Karpas-422 (cell line): ENCODE measurements around the gene PPP2R5A. TPM values are rescaled to one million over a fixed set of nuclear protein-coding genes. Genes with fewer than 3 reads are reported as not detected.

ENCODE experiments used
- DNase-seq: peaks from one replicate; pipeline ENCODE4 v3.0.0-alpha.2; 2015
- H2AFZ ChIP-seq: fragments of 200-600 bp; sonication (generic); 2 replicates; pipeline ENCODE4 v1.6.1; 2014; ENCODE audit warnings: antibody characterized with exemption, low read length, mixed read lengths
- H3K27ac ChIP-seq: fragments of 200-600 bp; sonication (generic); 2 replicates; pipeline ENCODE4 v1.5.1; 2014; ENCODE audit warnings: mild to moderate bottlenecking, low read length, moderate library complexity
- H3K27me3 ChIP-seq: fragments of 200-600 bp; sonication (generic); 2 replicates; pipeline ENCODE4 v1.6.1; 2014; ENCODE audit warnings: low read length, mixed read lengths
- H3K36me3 ChIP-seq: fragments of 200-600 bp; sonication (generic); 2 replicates; pipeline ENCODE4 v1.6.1; 2014; ENCODE audit warnings: low read length, mixed read lengths; ENCODE audit not compliant: insufficient read depth
- H3K4me1 ChIP-seq: fragments of 200-600 bp; sonication (generic); 2 replicates; pipeline ENCODE4 v1.6.1; 2014; ENCODE audit warnings: mild to moderate bottlenecking, low read length, mixed read lengths
- H3K4me2 ChIP-seq: fragments of 200-600 bp; sonication (generic); 2 replicates; pipeline ENCODE4 v1.6.1; 2014; ENCODE audit warnings: low read length, low read depth, mild to moderate bottlenecking; ENCODE audit not compliant: poor library complexity, severe bottlenecking
- H3K4me3 ChIP-seq: fragments of 200-600 bp; sonication (generic); 2 replicates; pipeline ENCODE4 v1.5.1; 2014; ENCODE audit warnings: mild to moderate bottlenecking, antibody characterized with exemption, low read length, mixed read lengths
- H3K79me2 ChIP-seq: fragments of 200-600 bp; sonication (generic); 2 replicates; pipeline ENCODE4 v1.6.1; 2014; ENCODE audit warnings: mild to moderate bottlenecking, low read length, mixed read lengths
- H3K9ac ChIP-seq: fragments of 200-600 bp; sonication (generic); 2 replicates; pipeline ENCODE4 v1.6.0; 2014; ENCODE audit warnings: low read length
- H3K9me2 ChIP-seq: fragments of 200-600 bp; sonication (generic), shearing (Covaris generic); replicated peaks from 2 replicates; pipeline ENCODE4 v1.6.0; 2014; ENCODE audit warnings: mild to moderate bottlenecking, low read length, moderate library complexity; ENCODE audit not compliant: insufficient read depth
- H3K9me3 ChIP-seq: fragments of 300-700, 200-600 bp; sonication (generic); 2 replicates; pipeline ENCODE4 v1.6.1; 2014; ENCODE audit warnings: low read length, mixed read lengths
- H4K20me1 ChIP-seq: fragments of 200-600 bp; sonication (generic); 2 replicates; pipeline ENCODE4 v1.6.1; 2014; ENCODE audit warnings: mild to moderate bottlenecking, antibody characterized with exemption, low read length, low read depth; ENCODE audit not compliant: insufficient read depth
- total RNA-seq: library from RNA; depleted of rRNA; stranded (reverse); fragments of >200 nt; shearing (Covaris generic); gene quantifications from 2 replicates; pipeline ENCODE4 v1.2.3, GENCODE V29; 2014; ENCODE audit warnings: low replicate concordance

PPP2R5A gene
- total RNA-seq, 1 experiment from 2014 or later = 41.6 TPM

GRCh38 chr1:212259693-212260480 is 25.3 kb upstream of the PPP2R5A start:
- Histone ChIP-seq H3K27ac (no peak overlapping the region), H2AFZ (no peak overlapping the region), H4K20me1 (no peaks in the 10 kb centered on the region), H3K9ac (no peak overlapping the region), H3K79me2 (no peaks in the 10 kb centered on the region), H3K36me3 (no peaks in the 10 kb centered on the region), H3K4me3 (no peak overlapping the region), H3K27me3 (no peaks in the 10 kb centered on the region), H3K9me3 (no peaks in the 10 kb centered on the region), H3K4me2 (no peak overlapping the region), H3K4me1 (no peaks in the 10 kb centered on the region), H3K9me2 (no peaks in the 10 kb centered on the region)
- DNase-seq = no peak

GRCh38 chr1:212260557-212261355 is 24.5 kb upstream of the PPP2R5A start:
- H3K9me3 ChIP-seq = no peaks in the 10 kb centered on the region
- no peaks in the 10 kb centered on the region for H3K79me2 ChIP-seq
- H3K4me2 ChIP-seq = no peak overlapping the region
- H3K27ac ChIP-seq = no peak overlapping the region
- H3K4me1 ChIP-seq = no peaks in the 10 kb centered on the region
- H2AFZ ChIP-seq = no peak overlapping the region
- H3K4me3 ChIP-seq = no peak overlapping the region
- no peaks in the 10 kb centered on the region for H3K36me3 ChIP-seq
- no peak for DNase-seq
- no peaks in the 10 kb centered on the region for H3K9me2 ChIP-seq
- no peaks in the 10 kb centered on the region for H4K20me1 ChIP-seq
- H3K9ac ChIP-seq = no peak overlapping the region
- no peaks in the 10 kb centered on the region for H3K27me3 ChIP-seq

- no peak for DNase-seq
- Histone ChIP-seq H4K20me1 (no peaks in the 10 kb centered on the region), H3K79me2 (no peaks in the 10 kb centered on the region), H3K9me3 (no peaks in the 10 kb centered on the region), H3K9me2 (no peaks in the 10 kb centered on the region), H2AFZ (no peak overlapping the region), H3K4me2 (no peak overlapping the region), H3K36me3 (no peaks in the 10 kb centered on the region), H3K4me1 (no peaks in the 10 kb centered on the region), H3K9ac (no peak overlapping the region), H3K27ac (no peak overlapping the region), H3K27me3 (no peaks in the 10 kb centered on the region), H3K4me3 (no peak overlapping the region)
Measured at GRCh38 chr1:212261361-212261929, 23.8 kb upstream of the PPP2R5A start.

GRCh38 chr1:212267017-212267416 is 18.2 kb upstream of the PPP2R5A start:
- no peaks in the 10 kb centered on the region for H3K27me3 ChIP-seq
- no peak overlapping the region for H3K27ac ChIP-seq
- no peak overlapping the region for H3K4me2 ChIP-seq
- H3K4me3 ChIP-seq = no peak overlapping the region
- no peak for DNase-seq
- H4K20me1 ChIP-seq = no peaks in the 10 kb centered on the region
- no peaks in the 10 kb centered on the region for H3K4me1 ChIP-seq
- no peaks in the 10 kb centered on the region for H3K36me3 ChIP-seq
- H3K9me3 ChIP-seq = no peaks in the 10 kb centered on the region
- no peaks in the 10 kb centered on the region for H3K9me2 ChIP-seq
- no peak overlapping the region for H2AFZ ChIP-seq
- no peak overlapping the region for H3K9ac ChIP-seq
- no peaks in the 10 kb centered on the region for H3K79me2 ChIP-seq

- no peak overlapping the region for H3K27ac ChIP-seq
- no peak overlapping the region for H3K4me2 ChIP-seq
- no peak for DNase-seq
- no peaks in the 10 kb centered on the region for H3K4me1 ChIP-seq
- H3K27me3 ChIP-seq = no peaks in the 10 kb centered on the region
- no peaks in the 10 kb centered on the region for H3K79me2 ChIP-seq
- no peaks in the 10 kb centered on the region for H4K20me1 ChIP-seq
- H2AFZ ChIP-seq = no peak overlapping the region
- no peak overlapping the region for H3K9ac ChIP-seq
- H3K9me3 ChIP-seq = no peaks in the 10 kb centered on the region
- H3K4me3 ChIP-seq = no peak overlapping the region
- H3K9me2 ChIP-seq = no peaks in the 10 kb centered on the region
- H3K36me3 ChIP-seq = no peaks in the 10 kb centered on the region
Measured at GRCh38 chr1:212267460-212267859, 17.8 kb upstream of the PPP2R5A start.

GRCh38 chr1:212269306-212269705 is 15.9 kb upstream of the PPP2R5A start:
- H4K20me1 ChIP-seq = no peaks in the 10 kb centered on the region

GRCh38 chr1:212270564-212270963 is 14.6 kb upstream of the PPP2R5A start:
- Histone ChIP-seq H3K79me2 (no peaks in the 10 kb centered on the region), H3K27ac (no peak overlapping the region), H3K4me1 (no peaks in the 10 kb centered on the region), H3K9ac (no peak overlapping the region), H3K9me3 (no peaks in the 10 kb centered on the region), H3K27me3 (no peaks in the 10 kb centered on the region), H4K20me1 (no peaks in the 10 kb centered on the region), H3K4me2 (no peak overlapping the region), H3K36me3 (no peaks in the 10 kb centered on the region), H3K9me2 (no peaks in the 10 kb centered on the region), H2AFZ (no peak overlapping the region), H3K4me3 (no peak overlapping the region)
- DNase-seq = no peak

More at GRCh38 chr1:212269306-212269705, 15.9 kb upstream of the PPP2R5A start:
- no peak overlapping the region for H3K27ac ChIP-seq
- H3K9me3 ChIP-seq = no peaks in the 10 kb centered on the region
- no peak overlapping the region for H3K4me2 ChIP-seq
- no peak overlapping the region for H2AFZ ChIP-seq
- no peaks in the 10 kb centered on the region for H3K27me3 ChIP-seq
- no peaks in the 10 kb centered on the region for H3K9me2 ChIP-seq
- no peak overlapping the region for H3K4me3 ChIP-seq
- no peaks in the 10 kb centered on the region for H3K36me3 ChIP-seq
- DNase-seq = no peak
- no peak overlapping the region for H3K9ac ChIP-seq
- H3K4me1 ChIP-seq = no peaks in the 10 kb centered on the region
- H3K79me2 ChIP-seq = no peaks in the 10 kb centered on the region

GRCh38 chr1:212271234-212271633 is 14.0 kb upstream of the PPP2R5A start:
- H3K9ac ChIP-seq = no peak overlapping the region
- no peak overlapping the region for H3K27ac ChIP-seq
- H3K27me3 ChIP-seq = no peaks in the 10 kb centered on the region
- H3K9me3 ChIP-seq = no peaks in the 10 kb centered on the region
- DNase-seq = no peak
- H4K20me1 ChIP-seq = no peaks in the 10 kb centered on the region
- H3K79me2 ChIP-seq = no peaks in the 10 kb centered on the region
- H3K4me2 ChIP-seq = no peak overlapping the region
- no peak overlapping the region for H3K4me3 ChIP-seq
- H3K9me2 ChIP-seq = no peaks in the 10 kb centered on the region
- no peaks in the 10 kb centered on the region for H3K36me3 ChIP-seq
- no peak overlapping the region for H2AFZ ChIP-seq
- H3K4me1 ChIP-seq = no peaks in the 10 kb centered on the region
